Activated CD4-positive, alpha-beta T cell treated with anti-CD3 and anti-CD28 coated beads for 36 hours (primary cell): ENCODE measurements around the gene SNX9. TPM values are rescaled to one million over a fixed set of nuclear protein-coding genes. Genes with fewer than 3 reads are reported as not detected.
"Not testable (repeated sequence)": the region's sequence is repeated elsewhere in the genome, so short reads cannot be mapped to it uniquely, and the experiment has no call there.

Source experiments
- ATAC-seq: fragments of 200-7000 bp; cut with Tn5 transposase; one replicate; pipeline ENCODE4 v1.10.0; 2021; ENCODE audit warnings: mild to moderate bottlenecking, moderate library complexity
- CTCF ChIA-PET: fragments of 350-600 bp; sonication (Branson Sonifier 250); formaldehyde crosslinking; loops from one replicate; lab custom pipeline; 2021; ENCODE audit warnings: antibody characterized with exemption; lab: Charles Lee
- POLR2A ChIA-PET: fragments of 350-600 bp; sonication (Branson Sonifier 250); formaldehyde crosslinking; loops from one replicate; lab custom pipeline; 2021; ENCODE audit warnings: antibody characterized with exemption, inconsistent platforms; lab: Charles Lee
- DNase-seq: peaks from one replicate; pipeline ENCODE4 v3.0.0-alpha.2; 2020
- H3K27ac Mint-ChIP-seq: one replicate; pipeline ENCODE4 v1.8.0; 2021; ENCODE audit warnings: mixed read lengths
- H3K27me3 Mint-ChIP-seq: one replicate; pipeline ENCODE4 v1.8.0; 2021; ENCODE audit warnings: mixed read lengths
- H3K36me3 Mint-ChIP-seq: one replicate; pipeline ENCODE4 v1.8.0; 2021; ENCODE audit warnings: low read depth, mixed read lengths
- H3K4me1 Mint-ChIP-seq: one replicate; pipeline ENCODE4 v1.8.0; 2021; ENCODE audit warnings: mixed read lengths
- H3K4me3 Mint-ChIP-seq: one replicate; pipeline ENCODE4 v1.8.0; 2021; ENCODE audit warnings: mild to moderate bottlenecking, moderate library complexity, mixed read lengths
- H3K9me3 Mint-ChIP-seq: one replicate; pipeline ENCODE4 v1.8.0; 2021; ENCODE audit warnings: low read depth, mixed read lengths
- intact Hi-C, 2 experiments: fragments of 100-400 bp; cut with DNase I in 1 of 2; cut with micrococcal nuclease in 1 of 2; formaldehyde crosslinking; loops; one replicate each; pipeline versions ENCODE4 v1.14.2 to v1.15.1; 2022 to 2024; cut with DNase I, micrococcal nuclease
- total RNA-seq, 2 experiments: library from RNA; stranded (reverse); gene quantifications; one replicate each; pipeline ENCODE4 v1.2.3, GENCODE V29; 2021

SNX9 gene
- total RNA-seq, 2 experiments from 2014 or later, result 39.4 to 43.3 TPM

GRCh38 chr6:157788180-157788579, 34.9 kb upstream of the SNX9 start:
- H3K4me3 Mint-ChIP-seq, result no peak overlapping the region

DNA sequence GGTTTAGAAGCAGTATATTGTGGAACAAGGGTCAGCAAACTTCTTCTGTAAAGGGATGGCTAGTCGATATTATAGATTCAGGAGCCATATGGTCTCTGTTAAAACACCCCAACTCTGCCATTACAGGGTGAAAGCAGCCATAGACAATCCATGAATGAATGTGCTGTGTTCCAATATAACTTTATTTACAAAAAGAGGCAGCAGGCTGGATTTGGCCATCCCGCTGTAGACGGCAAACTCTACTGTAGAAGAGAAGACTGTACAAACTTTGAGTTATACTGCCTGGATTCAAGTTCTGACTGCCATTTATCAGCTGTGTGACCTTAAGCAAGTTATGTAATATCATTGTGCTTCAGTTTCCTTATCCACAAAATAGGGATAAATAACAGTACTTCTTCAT, 33.7 kb upstream of the SNX9 start:
- Mint-ChIP-seq H3K9me3 (peaks cover 3% of the 10 kb centered on the region), H3K27ac (no peak overlapping the region), H3K4me3 (no peak overlapping the region), H3K36me3 (peaks cover 2% of the 10 kb centered on the region), H3K4me1 (peaks cover 14% of the 10 kb centered on the region), H3K27me3 (peaks cover 3% of the 10 kb centered on the region)
- ChIA-PET POLR2A (interaction anchor here (0.6 kb wide), 1 partner anchor 12 kb away, joined by 4 read pairs; no protein-coding TSS in a partner anchor), CTCF (no interaction called here)
- no peak for ATAC-seq
- DNase-seq, result no peak
- intact Hi-C loops, result no loop called here

More at GRCh38 chr6:157788180-157788579, 34.9 kb upstream of the SNX9 start:
- intact Hi-C loops, result no loop called here
- POLR2A ChIA-PET, result no interaction called here
- ATAC-seq (no peak), DNase-seq (no peak)
- CTCF ChIA-PET, result interaction anchor here (1.0 to 1.8 kb wide), 3 partner anchors 17 to 31 kb away, joined by 3 to 5 read pairs (median 4); no protein-coding TSS in a partner anchor
- Mint-ChIP-seq H3K27me3 (peaks cover 5% of the 10 kb centered on the region), H3K4me1 (peaks cover 9% of the 10 kb centered on the region), H3K9me3 (no peaks in the 10 kb centered on the region), H3K36me3 (no peaks in the 10 kb centered on the region), H3K27ac (no peak overlapping the region)

- POLR2A ChIA-PET, result interaction anchor here (0.6 kb wide), 1 partner anchor 13 kb away, joined by 4 read pairs; no protein-coding TSS in a partner anchor
Measured at GRCh38 chr6:157789861-157790260, 33.2 kb upstream of the SNX9 start.

GRCh38 chr6:157790548-157791160, 32.4 kb upstream of the SNX9 start:
- no peak overlapping the region for H3K4me3 Mint-ChIP-seq
- H3K9me3 Mint-ChIP-seq, result peaks cover 3% of the 10 kb centered on the region
- H3K27me3 Mint-ChIP-seq, result peaks cover 3% of the 10 kb centered on the region
- no peak overlapping the region for H3K27ac Mint-ChIP-seq
- peaks cover 15% of the 10 kb centered on the region for H3K4me1 Mint-ChIP-seq
- ChIA-PET POLR2A (no interaction called here), CTCF (interaction anchor here (0.7 to 1.5 kb wide), 4 partner anchors 9 to 25 kb away, joined by 3 to 5 read pairs (median 3); no protein-coding TSS in a partner anchor)
- peaks cover 2% of the 10 kb centered on the region for H3K36me3 Mint-ChIP-seq
- ATAC-seq, result no peak
- DNase-seq, result no peak
- intact Hi-C loops, result no loop called here

More at GRCh38 chr6:157789861-157790260, 33.2 kb upstream of the SNX9 start:
- H3K27me3 Mint-ChIP-seq, result peaks cover 3% of the 10 kb centered on the region
- H3K9me3 Mint-ChIP-seq, result peaks cover 3% of the 10 kb centered on the region
- intact Hi-C loops, result no loop called here
- H3K36me3 Mint-ChIP-seq, result peaks cover 2% of the 10 kb centered on the region
- CTCF ChIA-PET, result interaction anchor here (0.7 to 1.5 kb wide), 2 partner anchors 8 to 11 kb away, joined by 3 to 5 read pairs; no protein-coding TSS in a partner anchor
- DNase-seq, result no peak
- H3K27ac Mint-ChIP-seq, result no peak overlapping the region
- peaks cover 15% of the 10 kb centered on the region for H3K4me1 Mint-ChIP-seq
- no peak overlapping the region for H3K4me3 Mint-ChIP-seq
- no peak for ATAC-seq

- peaks cover 3% of the 10 kb centered on the region for H3K9me3 Mint-ChIP-seq
- ATAC-seq (no peak), DNase-seq (no peak)
- H3K27me3 Mint-ChIP-seq, result peaks cover 3% of the 10 kb centered on the region
- H3K4me1 Mint-ChIP-seq, result peaks cover 15% of the 10 kb centered on the region
- H3K36me3 Mint-ChIP-seq, result peaks cover 2% of the 10 kb centered on the region
- POLR2A ChIA-PET, result no interaction called here
- intact Hi-C loops, result no loop called here
- no peak overlapping the region for H3K4me3 Mint-ChIP-seq
- CTCF ChIA-PET, result interaction anchor here (0.6 to 1.3 kb wide), 2 partner anchors 9 to 71 kb away, joined by 3 to 5 read pairs; no protein-coding TSS in a partner anchor
- no peak overlapping the region for H3K27ac Mint-ChIP-seq
Measured at GRCh38 chr6:157791450-157791849, 31.6 kb upstream of the SNX9 start.

- Mint-ChIP-seq H3K27ac (no peak overlapping the region), H3K27me3 (peaks cover 3% of the 10 kb centered on the region), H3K36me3 (peaks cover 2% of the 10 kb centered on the region), H3K4me3 (no peak overlapping the region), H3K9me3 (peaks cover 3% of the 10 kb centered on the region), H3K4me1 (peaks cover 16% of the 10 kb centered on the region)
- DNase-seq (no peak), ATAC-seq (no peak)
- ChIA-PET CTCF (interaction anchor here (1.1 kb wide), 2 partner anchors 15 to 23 kb away, joined by 3 to 4 read pairs; no protein-coding TSS in a partner anchor), POLR2A (no interaction called here)
- intact Hi-C loops, result no loop called here
Measured at GRCh38 chr6:157792671-157793070, 30.4 kb upstream of the SNX9 start.

DNA sequence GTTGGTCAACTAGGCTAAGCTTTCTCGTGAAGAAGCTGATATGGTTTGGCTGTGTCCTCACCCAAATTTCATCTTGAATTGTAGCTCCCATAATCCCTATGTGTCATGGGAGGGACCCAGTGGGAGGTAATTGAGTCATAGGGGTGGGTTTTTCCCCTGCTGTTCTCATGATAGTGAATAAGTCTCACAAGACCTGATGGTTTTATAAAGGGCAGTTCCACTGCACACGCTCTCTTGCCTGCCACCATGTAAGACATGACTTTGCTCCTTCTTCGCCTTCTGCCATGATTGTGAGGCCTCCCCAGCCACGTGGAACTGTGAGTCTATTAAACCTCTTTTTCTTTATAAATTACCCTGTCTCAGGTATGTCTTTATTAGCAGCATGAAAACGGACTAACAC, 29.0 kb upstream of the SNX9 start:
- DNase-seq, POLR2A ChIA-PET, H3K36me3 Mint-ChIP-seq, H3K27me3 Mint-ChIP-seq, ATAC-seq, intact Hi-C loops, H3K27ac Mint-ChIP-seq, H3K4me3 Mint-ChIP-seq: not testable (repeated sequence)
- Mint-ChIP-seq H3K9me3 (peaks cover 13% of the 10 kb centered on the region), H3K4me1 (peaks cover 28% of the 10 kb centered on the region)
- CTCF ChIA-PET, result interaction anchor here (1.2 to 1.4 kb wide), 2 partner anchors 10 to 79 kb away, joined by 5 read pairs; no protein-coding TSS in a partner anchor

DNA sequence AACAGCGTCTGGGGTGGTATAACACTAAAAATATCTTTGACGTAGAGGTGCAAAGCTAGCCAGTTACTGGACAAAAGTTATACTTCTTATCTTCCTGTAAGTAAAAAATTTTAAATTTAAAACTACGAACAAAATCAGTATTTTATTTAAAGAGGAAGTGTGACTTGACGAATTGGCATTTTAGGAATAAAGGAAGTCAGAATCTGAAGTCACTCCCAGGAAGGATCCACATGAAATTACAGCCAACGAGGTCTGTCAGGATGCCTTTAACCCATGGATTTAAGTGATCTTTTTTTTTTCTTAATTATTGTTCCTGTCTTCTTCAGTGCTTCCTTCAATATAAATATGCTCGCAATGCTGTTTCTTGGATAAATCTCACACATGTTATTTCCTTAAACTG, 27.2 kb upstream of the SNX9 start:
- Mint-ChIP-seq H3K9me3 (peaks cover 20% of the 10 kb centered on the region), H3K36me3 (peaks cover 9% of the 10 kb centered on the region)

GRCh38 chr6:157798851-157799250, 24.2 kb upstream of the SNX9 start:
- ATAC-seq (peak; percentile 45), DNase-seq (peak; percentile 55)
- peaks cover 9% of the 10 kb centered on the region for H3K36me3 Mint-ChIP-seq
- peaks cover 20% of the 10 kb centered on the region for H3K9me3 Mint-ChIP-seq
- H3K4me1 Mint-ChIP-seq, result peaks cover 52% of the 10 kb centered on the region
- no peak overlapping the region for H3K4me3 Mint-ChIP-seq
- ChIA-PET POLR2A (interaction anchor here (1.7 kb wide), 1 partner anchor 259 kb away, joined by 3 read pairs; no protein-coding TSS in a partner anchor), CTCF (interaction anchor here (0.7 to 1.2 kb wide), 3 partner anchors 29 to 42 kb away, joined by 3 read pairs; no protein-coding TSS in a partner anchor)
- H3K27ac Mint-ChIP-seq, result no peak overlapping the region
- peaks cover 1% of the 10 kb centered on the region for H3K27me3 Mint-ChIP-seq
- intact Hi-C loops, result no loop called here

More for the DNA sequence above, 27.2 kb upstream of the SNX9 start:
- Mint-ChIP-seq H3K4me3 (no peak overlapping the region), H3K4me1 (peaks cover 39% of the 10 kb centered on the region), H3K27me3 (peaks cover 3% of the 10 kb centered on the region), H3K27ac (no peak overlapping the region)
- intact Hi-C loops, result no loop called here
- POLR2A ChIA-PET, result interaction anchor here (0.7 kb wide), 1 partner anchor 37 kb away, joined by 3 read pairs; no protein-coding TSS in a partner anchor
- CTCF ChIA-PET, result no interaction called here
- DNase-seq, result no peak
- no peak for ATAC-seq

DNA sequence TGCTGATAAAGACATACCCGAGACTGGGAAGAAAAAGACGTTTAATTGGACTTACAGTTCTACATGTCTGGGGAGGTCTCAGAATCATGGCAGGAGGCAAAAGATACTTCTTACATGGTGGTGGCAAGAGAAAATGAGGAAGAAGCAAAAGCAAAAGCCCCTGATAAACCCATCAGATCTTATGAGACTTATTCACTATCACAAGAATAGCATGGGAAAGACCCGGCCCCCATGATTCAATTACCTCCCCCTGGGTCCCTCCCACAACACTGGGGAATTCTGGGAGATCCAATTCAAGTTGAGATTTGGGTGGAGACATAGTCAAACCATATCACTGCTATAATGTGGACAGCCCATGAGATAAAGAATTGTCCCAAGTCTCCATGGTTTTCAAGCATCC, 23.5 kb upstream of the SNX9 start:
- H3K4me3 Mint-ChIP-seq, H3K36me3 Mint-ChIP-seq, H3K27me3 Mint-ChIP-seq, ATAC-seq, DNase-seq, intact Hi-C loops: not testable (repeated sequence)
- peaks cover 17% of the 10 kb centered on the region for H3K9me3 Mint-ChIP-seq
- H3K4me1 Mint-ChIP-seq, result peaks cover 54% of the 10 kb centered on the region
- CTCF ChIA-PET, result interaction anchor here (0.6 to 3.3 kb wide), 3 partner anchors 43 to 133 kb away, joined by 3 to 20 read pairs (median 3); no protein-coding TSS in a partner anchor
- H3K27ac Mint-ChIP-seq, result peak overlapping the region; percentile 14
- POLR2A ChIA-PET, result interaction anchor here (0.6 to 1.7 kb wide), 2 partner anchors 29 to 258 kb away, joined by 3 to 4 read pairs; no protein-coding TSS in a partner anchor
